Astrocyte (in vitro differentiated cells and primary cell): ENCODE measurements around the gene NPHP4. TPM values are rescaled to one million over a fixed set of nuclear protein-coding genes. Genes with fewer than 3 reads are reported as not detected.

Experiments used
- DNase-seq: peaks from one replicate; pipeline ENCODE4 v3.0.0-alpha.2; 2010; ENCODE audit warnings: low read depth
- FAIRE-seq: peaks from 2 replicates; lab custom pipeline; 2011; peaks lifted over from hg19 to GRCh38; lab: Jason Lieb, UNC
- H2AFZ ChIP-seq: 2 replicates; pipeline ENCODE4 v1.6.0; 2012; ENCODE audit warnings: low read depth, low read length, inconsistent platforms
- H3K27ac ChIP-seq: 2 replicates; pipeline ENCODE4 v1.5.1; 2011; ENCODE audit warnings: low read depth, low read length, inconsistent platforms
- H3K27me3 ChIP-seq: 2 replicates; pipeline ENCODE4 v1.6.0; 2011; ENCODE audit warnings: low read length, inconsistent platforms; ENCODE audit not compliant: insufficient read depth
- H3K36me3 ChIP-seq: 2 replicates; pipeline ENCODE4 v1.5.1; 2011; ENCODE audit warnings: low read length, inconsistent platforms; ENCODE audit not compliant: insufficient read depth
- H3K4me1 ChIP-seq: 2 replicates; pipeline ENCODE4 v1.5.1; 2011; ENCODE audit warnings: low read length, inconsistent platforms; ENCODE audit not compliant: insufficient read depth
- H3K4me2 ChIP-seq: 2 replicates; pipeline ENCODE4 v1.6.0; 2012; ENCODE audit warnings: low read length, inconsistent platforms
- H3K4me3 ChIP-seq: 2 replicates; pipeline ENCODE4 v1.5.1; 2011; ENCODE audit warnings: low read depth, mild to moderate bottlenecking, low read length, inconsistent platforms; ENCODE audit not compliant: insufficient read depth
- H3K79me2 ChIP-seq: 2 replicates; pipeline ENCODE4 v1.6.0; 2012; ENCODE audit warnings: mild to moderate bottlenecking, low read length, inconsistent platforms; ENCODE audit not compliant: insufficient read depth
- H3K9ac ChIP-seq: 2 replicates; pipeline ENCODE4 v1.6.0; 2012; ENCODE audit warnings: mild to moderate bottlenecking, low read length, inconsistent platforms
- H3K9me3 ChIP-seq: 2 replicates; pipeline ENCODE4 v1.5.1; 2012; ENCODE audit warnings: low read depth, mild to moderate bottlenecking, low read length, inconsistent platforms; ENCODE audit not compliant: insufficient read depth
- H4K20me1 ChIP-seq: 2 replicates; pipeline ENCODE4 v1.6.0; 2012; ENCODE audit warnings: low read length, inconsistent platforms; ENCODE audit not compliant: insufficient read depth
- H3K27ac Mint-ChIP-seq: one replicate; pipeline ENCODE4 v1.8.0; 2021; ENCODE audit warnings: mild to moderate bottlenecking, mixed read lengths; ENCODE audit not compliant: unreplicated experiment
- H3K27me3 Mint-ChIP-seq: one replicate; pipeline ENCODE4 v1.8.0; 2021; ENCODE audit warnings: low read depth, mixed read lengths; ENCODE audit not compliant: unreplicated experiment
- H3K36me3 Mint-ChIP-seq: one replicate; pipeline ENCODE4 v1.8.0; 2021; ENCODE audit warnings: low read depth, mixed read lengths; ENCODE audit not compliant: unreplicated experiment
- H3K4me1 Mint-ChIP-seq: one replicate; pipeline ENCODE4 v1.8.0; 2021; ENCODE audit warnings: low read depth, mixed read lengths; ENCODE audit not compliant: unreplicated experiment
- H3K4me3 Mint-ChIP-seq: one replicate; pipeline ENCODE4 v1.8.0; 2021; ENCODE audit warnings: mild to moderate bottlenecking, moderate library complexity, mixed read lengths; ENCODE audit not compliant: unreplicated experiment
- H3K9me3 Mint-ChIP-seq: one replicate; pipeline ENCODE4 v1.8.0; 2021; ENCODE audit warnings: mild to moderate bottlenecking, mixed read lengths; ENCODE audit not compliant: unreplicated experiment
- CTCF ChIP-seq: IDR thresholded peaks from 2 replicates; pipeline ENCODE4 v1.5.1; 2011; ENCODE audit warnings: low read depth, mild to moderate bottlenecking, inconsistent platforms, low read length, moderate library complexity; ENCODE audit not compliant: insufficient read depth
- EZH2 ChIP-seq: IDR thresholded peaks from 2 replicates; pipeline ENCODE4 v1.6.1; 2012; ENCODE audit warnings: mild to moderate bottlenecking, low read length, inconsistent platforms; ENCODE audit not compliant: insufficient read depth
- total RNA-seq: library from RNA; stranded (reverse); gene quantifications from 2 replicates; pipeline ENCODE4 v1.2.1, GENCODE V29; 2021

NPHP4 gene
- total RNA-seq, 1 donor from 2014 or later, result 8.4 TPM

- Histone ChIP-seq H3K4me2 (no peak overlapping the region), H3K27me3 (peaks cover 8% of the 10 kb centered on the region), H3K9ac (no peak overlapping the region), H3K9me3 (no peaks in the 10 kb centered on the region), H3K4me1 (no peaks in the 10 kb centered on the region), H2AFZ (no peak overlapping the region), H3K4me3 (no peak overlapping the region), H3K36me3 (no peaks in the 10 kb centered on the region), H3K27ac (no peak overlapping the region), H4K20me1 (peaks cover 23% of the 10 kb centered on the region), H3K79me2 (no peaks in the 10 kb centered on the region)
- TF ChIP-seq CTCF (no peak), EZH2 (no peak)
- DNase-seq (no peak), FAIRE-seq (no peak)
- Mint-ChIP-seq H3K4me1 (no peaks in the 10 kb centered on the region), H3K9me3 (no peaks in the 10 kb centered on the region), H3K27ac (no peak overlapping the region), H3K27me3 (peaks cover 42% of the 10 kb centered on the region), H3K36me3 (peaks cover 2% of the 10 kb centered on the region), H3K4me3 (no peak overlapping the region)
These were observed 7.7 kb upstream of the NPHP4 start for GRCh38 chr1:5999711-6000443.

- H3K27me3 Mint-ChIP-seq, result peaks cover 39% of the 10 kb centered on the region
- Histone ChIP-seq H2AFZ (no peak overlapping the region), H3K27ac (no peak overlapping the region), H3K36me3 (no peaks in the 10 kb centered on the region), H3K79me2 (no peaks in the 10 kb centered on the region), H3K4me2 (no peak overlapping the region), H3K4me3 (no peak overlapping the region), H4K20me1 (peaks cover 23% of the 10 kb centered on the region), H3K27me3 (peaks cover 8% of the 10 kb centered on the region), H3K9me3 (no peaks in the 10 kb centered on the region), H3K4me1 (no peaks in the 10 kb centered on the region), H3K9ac (no peak overlapping the region)
- TF ChIP-seq EZH2 (no peak), CTCF (no peak)
- no peak overlapping the region for H3K4me3 Mint-ChIP-seq
- DNase-seq (no peak), FAIRE-seq (no peak)
- peaks cover 2% of the 10 kb centered on the region for H3K36me3 Mint-ChIP-seq
- no peak overlapping the region for H3K27ac Mint-ChIP-seq
- H3K4me1 Mint-ChIP-seq, result no peaks in the 10 kb centered on the region
- H3K9me3 Mint-ChIP-seq, result no peaks in the 10 kb centered on the region
These were observed 6.7 kb upstream of the NPHP4 start for GRCh38 chr1:5998906-5999301.
